ENCODE results near the gene SKI. TPM values are rescaled to one million over a fixed set of nuclear protein-coding genes. Genes with fewer than 3 reads are reported as not detected.

The SKI gene
- total and polyA plus RNA-seq, 2 donors (not counting 1 experiment from before 2014, with no cell fraction given), result 11.6 to 21.8 TPM

- no peak for TF ChIP-seq EZH2 (IDR thresholded peaks at IDR 0.05; ENCODE audit: low read length, missing control alignments)
- no peak for TF ChIP-seq CTCF (conservative IDR thresholded peaks at IDR 0.05 in 1 of 2, IDR thresholded peaks at IDR 0.05 in 1 of 2; ENCODE audit: low read depth in 1 of 2, low read length in 2 of 2)
- Histone ChIP-seq H3K4me2 (ENCODE audit: extremely low read depth, insufficient read depth, low read length) (no peak overlapping the region), H3K9ac (ENCODE audit: insufficient read depth, low read length) (no peak overlapping the region), H4K20me1 (ENCODE audit: control insufficient read depth, extremely low read depth, insufficient read depth, low read length) (no peaks in the 10 kb centered on the region), H3K79me2 (ENCODE audit: control insufficient read depth, insufficient read depth, low read length) (peaks cover 99% of the 10 kb centered on the region), H3K4me1 (ENCODE audit: control insufficient read depth, extremely low read depth, insufficient read depth, low read length) (no peaks in the 10 kb centered on the region), H3K36me3 (ENCODE audit: control insufficient read depth, insufficient read depth, low read length) (peaks cover 2% of the 10 kb centered on the region), H3K4me3 (replicated peaks in 1 of 4; ENCODE audit: control extremely low read depth in 1 of 4, insufficient read depth in 1 of 4, low read depth in 3 of 4, low read length in 4 of 4) (no peak overlapping the region), H3K27ac (ENCODE audit: insufficient read depth, low read length) (peak overlapping the region; percentile 75), H3K9me3 (ENCODE audit: control insufficient read depth, insufficient read depth, low read depth, low read length) (no peaks in the 10 kb centered on the region), H2AFZ (ENCODE audit: low read length) (no peak overlapping the region), H3K27me3 (ENCODE audit: control insufficient read depth, insufficient read depth, low read length) (no peaks in the 10 kb centered on the region)
- no peak for DNase-seq (ENCODE audit: low read depth in 2 of 2)
These were observed 26.9 kb downstream of the SKI start for GRCh38 chr1:2255047-2255419.

- no peak overlapping the region for H3K4me2 ChIP-seq (ENCODE audit: extremely low read depth, insufficient read depth, low read length)
- H3K9me3 ChIP-seq (ENCODE audit: control insufficient read depth, insufficient read depth, low read depth, low read length), result no peaks in the 10 kb centered on the region
- H3K4me1 ChIP-seq (ENCODE audit: control insufficient read depth, extremely low read depth, insufficient read depth, low read length), result no peaks in the 10 kb centered on the region
- H3K9ac ChIP-seq (ENCODE audit: insufficient read depth, low read length), result no peak overlapping the region
- H4K20me1 ChIP-seq (ENCODE audit: control insufficient read depth, extremely low read depth, insufficient read depth, low read length), result no peaks in the 10 kb centered on the region
- no peaks in the 10 kb centered on the region for H3K27me3 ChIP-seq (ENCODE audit: control insufficient read depth, insufficient read depth, low read length)
- H3K79me2 ChIP-seq (ENCODE audit: control insufficient read depth, insufficient read depth, low read length), result peaks cover 98% of the 10 kb centered on the region
- H3K4me3 ChIP-seq (replicated peaks in 1 of 4; ENCODE audit: control extremely low read depth in 1 of 4, insufficient read depth in 1 of 4, low read depth in 3 of 4, low read length in 4 of 4), result no peak overlapping the region
- H2AFZ ChIP-seq (ENCODE audit: low read length), result no peak overlapping the region
- H3K27ac ChIP-seq (ENCODE audit: insufficient read depth, low read length), result peak overlapping the region; percentile 75
- peak; percentile 71 to 73 for DNase-seq (ENCODE audit: low read depth in 2 of 2)
- TF ChIP-seq CTCF (conservative IDR thresholded peaks at IDR 0.05 in 1 of 2, IDR thresholded peaks at IDR 0.05 in 1 of 2; ENCODE audit: low read depth in 1 of 2, low read length in 2 of 2), result no peak
- TF ChIP-seq EZH2 (IDR thresholded peaks at IDR 0.05; ENCODE audit: low read length, missing control alignments), result no peak
- peaks cover 2% of the 10 kb centered on the region for H3K36me3 ChIP-seq (ENCODE audit: control insufficient read depth, insufficient read depth, low read length)
These were observed 27.6 kb downstream of the SKI start for GRCh38 chr1:2255420-2256369.

DNA sequence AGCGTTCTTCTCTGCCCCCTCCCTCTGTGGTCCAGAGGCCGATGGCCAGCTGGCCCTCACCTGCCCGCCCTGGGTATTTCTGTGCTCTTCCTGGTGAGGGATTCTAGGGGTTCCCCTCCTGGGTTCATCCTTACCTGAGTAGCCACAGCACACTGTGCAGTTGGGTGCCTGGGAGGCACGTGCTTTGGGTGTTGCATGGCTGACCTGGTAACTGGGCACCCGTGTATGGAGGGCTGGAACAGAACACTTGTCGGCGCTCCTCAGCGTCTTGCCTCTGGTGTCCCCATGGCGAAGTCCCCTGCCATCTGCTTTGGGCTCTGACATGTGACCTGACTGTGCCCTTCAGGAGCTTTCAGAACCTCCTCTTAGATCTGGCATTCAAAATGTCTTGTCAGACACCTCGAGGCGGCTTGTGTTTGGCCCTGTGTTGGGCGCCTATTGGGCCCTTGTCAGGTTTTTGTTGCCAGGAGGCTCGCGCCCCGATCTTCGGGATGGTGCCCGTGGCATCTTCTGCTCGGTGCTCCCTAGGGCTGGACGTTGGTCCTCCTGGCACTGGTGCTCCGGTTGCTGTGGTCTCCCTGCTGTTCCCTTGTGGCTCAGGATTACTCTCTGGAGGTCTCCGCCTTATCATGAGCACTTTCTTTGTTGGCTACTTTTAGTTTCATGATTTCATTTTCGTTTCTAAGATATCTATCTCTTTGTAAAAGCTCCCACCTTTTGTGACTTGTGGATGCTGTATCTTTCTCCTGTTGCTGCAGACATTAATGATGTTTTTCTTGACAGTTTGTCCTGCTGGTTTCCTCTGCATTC, 28.5 kb downstream of the SKI start:
- peak overlapping the region; percentile 48 for H3K4me2 ChIP-seq (ENCODE audit: extremely low read depth, insufficient read depth, low read length)

More for the DNA sequence above, 28.5 kb downstream of the SKI start:
- TF ChIP-seq CTCF (conservative IDR thresholded peaks at IDR 0.05 in 1 of 2, IDR thresholded peaks at IDR 0.05 in 1 of 2; ENCODE audit: low read depth in 1 of 2, low read length in 2 of 2) (no peak), EZH2 (IDR thresholded peaks at IDR 0.05; ENCODE audit: low read length, missing control alignments) (no peak)
- Histone ChIP-seq H3K36me3 (ENCODE audit: control insufficient read depth, insufficient read depth, low read length) (peaks cover 2% of the 10 kb centered on the region), H4K20me1 (ENCODE audit: control insufficient read depth, extremely low read depth, insufficient read depth, low read length) (peaks cover 5% of the 10 kb centered on the region), H3K4me3 (replicated peaks in 1 of 4; ENCODE audit: control extremely low read depth in 1 of 4, insufficient read depth in 1 of 4, low read depth in 3 of 4, low read length in 4 of 4) (peak overlapping the region in 1 of 4 experiments; percentile 11), H2AFZ (ENCODE audit: low read length) (no peak overlapping the region), H3K79me2 (ENCODE audit: control insufficient read depth, insufficient read depth, low read length) (peaks cover 98% of the 10 kb centered on the region), H3K9ac (ENCODE audit: insufficient read depth, low read length) (no peak overlapping the region), H3K4me1 (ENCODE audit: control insufficient read depth, extremely low read depth, insufficient read depth, low read length) (no peaks in the 10 kb centered on the region), H3K9me3 (ENCODE audit: control insufficient read depth, insufficient read depth, low read depth, low read length) (no peaks in the 10 kb centered on the region), H3K27me3 (ENCODE audit: control insufficient read depth, insufficient read depth, low read length) (no peaks in the 10 kb centered on the region), H3K27ac (ENCODE audit: insufficient read depth, low read length) (peak overlapping the region; percentile 75)
- no peak for DNase-seq (ENCODE audit: low read depth in 2 of 2)
